Esophagus muscularis mucosa (tissue), 4 donors: ENCODE data around the gene SYTL2. TPM values are rescaled to one million over a fixed set of nuclear protein-coding genes. Genes with fewer than 3 reads are reported as not detected.

Experiments
- DNase-seq: peaks from one replicate; pipeline ENCODE4 v3.0.0-alpha.2; 2017; ENCODE audit errors: extremely low spot score
- H3K27ac ChIP-seq, 4 donors: fragments of 200-600 bp; sonication (generic); replicated peaks in 1 of 4; 1 replicate in 3 of 4; 2 replicates in 1 of 4; pipeline ENCODE4 v1.5.1; 2016 to 2019; ENCODE audit warnings: mild to moderate bottlenecking in 1 of 4
- H3K27me3 ChIP-seq, 4 donors: fragments of 200-600 bp; sonication (generic); one replicate each; pipeline versions ENCODE4 v1.5.1 to v1.6.0; 2016 to 2019
- H3K36me3 ChIP-seq, 4 donors: fragments of 200-600 bp; sonication (generic); one replicate each; pipeline ENCODE4 v1.5.1; 2016 to 2019
- H3K4me1 ChIP-seq, 4 donors: fragments of 200-600 bp; sonication (generic); one replicate each; pipeline ENCODE4 v1.5.1; 2016 to 2019
- H3K4me3 ChIP-seq, 4 donors: fragments of 200-600 bp; sonication (generic); 1 replicate in 2 of 4; 2 replicates in 2 of 4; pipeline ENCODE4 v1.5.1; 2016 to 2019; ENCODE audit warnings: mild to moderate bottlenecking in 4 of 4, moderate library complexity in 1 of 4
- H3K9me3 ChIP-seq, 4 donors: fragments of 200-600 bp; sonication (generic); 1 replicate in 3 of 4; 2 replicates in 1 of 4; pipeline ENCODE4 v1.5.1; 2016 to 2019
- CTCF ChIP-seq, 3 experiments: fragments of 200-600 bp in 2 of 3; fragments of 450-650 bp in 1 of 3; sonication (generic) in 2 of 3; IDR thresholded peaks; one replicate each; pipeline ENCODE4 v1.5.1; 2017 to 2019; ENCODE audit warnings: antibody characterized with exemption in 3 of 3, mild to moderate bottlenecking in 2 of 3, moderate library complexity in 1 of 3
- EP300 ChIP-seq: sonication (generic); formaldehyde crosslinking; IDR thresholded peaks from one replicate; pipeline ENCODE4 v1.6.1; 2017; ENCODE audit warnings: antibody characterized with exemption
- POLR2A ChIP-seq: fragments of 450-650 bp; IDR thresholded peaks from one replicate; pipeline ENCODE4 v1.6.1; 2017; ENCODE audit warnings: antibody characterized with exemption, moderate library complexity, mild to moderate bottlenecking, low read depth
- POLR2AphosphoS5 ChIP-seq, 2 donors: sonication (generic); formaldehyde crosslinking; IDR thresholded peaks; one replicate each; pipeline ENCODE4 v1.6.1; 2017; ENCODE audit warnings: antibody characterized with exemption in 2 of 2
- WGBS: methylation state at CpG from one replicate; pipeline ENCODE4 v1.1.5; 2018; 5-methylcytosine and 5-hydroxymethylcytosine counted together
- intact Hi-C: fragments of 100-400 bp; cut with DNase I; formaldehyde crosslinking; loops from one replicate; pipeline ENCODE4 v1.15.1; 2023
- total RNA-seq, 4 donors: library from RNA; depleted of rRNA; stranded (reverse); fragments of >200 nt; gene quantifications; one replicate each; pipeline versions ENCODE4 v1.1.0 to v1.2.1, GENCODE V29; 2016

Gene SYTL2
- total RNA-seq, 4 donors from 2014 or later: 7.1 to 10.4 (median 8.8) TPM

- WGBS: 98% methylated on average over 1 of the region's 1 CpG
- no peaks in the 10 kb centered on the region for H3K27me3 ChIP-seq
- intact Hi-C loops: no loop called here
Measured at GRCh38 chr11:85835263-85835662, 24.3 kb upstream of the SYTL2 start.

GRCh38 chr11:85831050-85831449 is 20.1 kb upstream of the SYTL2 start:
- intact Hi-C loops: no loop called here
- Histone ChIP-seq H3K4me1 (peaks cover 0 to 15% (median 12%) of the 10 kb centered on the region in 4 donors), H3K36me3 (no peaks in the 10 kb centered on the region), H3K27me3 (no peaks in the 10 kb centered on the region), H3K9me3 (peaks cover 0 to 8% (median 6%) of the 10 kb centered on the region in 4 donors), H3K27ac (no peak overlapping the region), H3K4me3 (no peak overlapping the region)
- TF ChIP-seq POLR2A (no peak), POLR2AphosphoS5 (IDR thresholded peaks at IDR 0.05) (no peak)
- DNase-seq: no peak

More at GRCh38 chr11:85835263-85835662, 24.3 kb upstream of the SYTL2 start:
- Histone ChIP-seq H3K4me3 (no peak overlapping the region), H3K27ac (no peak overlapping the region), H3K9me3 (peaks cover 0 to 8% (median 6%) of the 10 kb centered on the region in 4 donors), H3K4me1 (no peaks in the 10 kb centered on the region), H3K36me3 (no peaks in the 10 kb centered on the region)
- TF ChIP-seq CTCF (IDR thresholded peaks at IDR 0.05) (no peak), POLR2A (no peak), EP300 (no peak), POLR2AphosphoS5 (IDR thresholded peaks at IDR 0.05) (no peak)
- no peak for DNase-seq

GRCh38 chr11:85829172-85829571 is 18.2 kb upstream of the SYTL2 start:
- Histone ChIP-seq H3K27ac (no peak overlapping the region), H3K4me3 (no peak overlapping the region), H3K4me1 (peaks cover 0 to 18% (median 12%) of the 10 kb centered on the region in 4 donors), H3K9me3 (no peaks in the 10 kb centered on the region), H3K27me3 (no peaks in the 10 kb centered on the region), H3K36me3 (no peaks in the 10 kb centered on the region)
- TF ChIP-seq POLR2A (no peak), CTCF (IDR thresholded peaks at IDR 0.05) (no peak), POLR2AphosphoS5 (IDR thresholded peaks at IDR 0.05) (no peak), EP300 (no peak)
- DNase-seq: no peak
- 100% methylated on average over 2 of the region's 2 CpGs for WGBS
- intact Hi-C loops: no loop called here

- intact Hi-C loops: no loop called here
- no peak for TF ChIP-seq POLR2A
- no peak for TF ChIP-seq CTCF (IDR thresholded peaks at IDR 0.05)
- no peak for TF ChIP-seq POLR2AphosphoS5 (IDR thresholded peaks at IDR 0.05)
- no peak for TF ChIP-seq EP300
- Histone ChIP-seq H3K36me3 (no peaks in the 10 kb centered on the region), H3K4me3 (no peak overlapping the region), H3K9me3 (no peaks in the 10 kb centered on the region), H3K27me3 (no peaks in the 10 kb centered on the region), H3K27ac (no peak overlapping the region), H3K4me1 (peaks cover 0 to 18% (median 12%) of the 10 kb centered on the region in 4 donors)
- DNase-seq: no peak
- 80% methylated on average over 1 of the region's 1 CpG for WGBS
Measured at GRCh38 chr11:85828640-85828978, 17.7 kb upstream of the SYTL2 start.

GRCh38 chr11:85827748-85828639 is 17.1 kb upstream of the SYTL2 start:
- no peak for DNase-seq
- Histone ChIP-seq H3K4me3 (no peak overlapping the region), H3K4me1 (peaks cover 0 to 18% (median 12%) of the 10 kb centered on the region in 4 donors), H3K36me3 (no peaks in the 10 kb centered on the region), H3K9me3 (no peaks in the 10 kb centered on the region), H3K27me3 (no peaks in the 10 kb centered on the region), H3K27ac (peak overlapping the region in 1 of 4 donors; percentile 11)
- intact Hi-C loops: no loop called here
- WGBS: 24% methylated on average over 2 of the region's 2 CpGs
- TF ChIP-seq POLR2A (no peak), POLR2AphosphoS5 (IDR thresholded peaks at IDR 0.05) (no peak), EP300 (no peak), CTCF (IDR thresholded peaks at IDR 0.05) (no peak)
